LNCAP (cell line): ENCODE measurements around the gene RNF130.

Experiments
- TF ChIP-seq, protein P1 (sequence below): fragments of 450-650 bp; IDR thresholded peaks from 2 replicates; pipeline ENCODE4 v1.5.1; 2017; ENCODE audit warnings: mild to moderate bottlenecking

Gene RNF130

GRCh38 chr5:180116077-180116999, 44.8 kb upstream of the RNF130 start:
- TF ChIP-seq, protein P1, sequence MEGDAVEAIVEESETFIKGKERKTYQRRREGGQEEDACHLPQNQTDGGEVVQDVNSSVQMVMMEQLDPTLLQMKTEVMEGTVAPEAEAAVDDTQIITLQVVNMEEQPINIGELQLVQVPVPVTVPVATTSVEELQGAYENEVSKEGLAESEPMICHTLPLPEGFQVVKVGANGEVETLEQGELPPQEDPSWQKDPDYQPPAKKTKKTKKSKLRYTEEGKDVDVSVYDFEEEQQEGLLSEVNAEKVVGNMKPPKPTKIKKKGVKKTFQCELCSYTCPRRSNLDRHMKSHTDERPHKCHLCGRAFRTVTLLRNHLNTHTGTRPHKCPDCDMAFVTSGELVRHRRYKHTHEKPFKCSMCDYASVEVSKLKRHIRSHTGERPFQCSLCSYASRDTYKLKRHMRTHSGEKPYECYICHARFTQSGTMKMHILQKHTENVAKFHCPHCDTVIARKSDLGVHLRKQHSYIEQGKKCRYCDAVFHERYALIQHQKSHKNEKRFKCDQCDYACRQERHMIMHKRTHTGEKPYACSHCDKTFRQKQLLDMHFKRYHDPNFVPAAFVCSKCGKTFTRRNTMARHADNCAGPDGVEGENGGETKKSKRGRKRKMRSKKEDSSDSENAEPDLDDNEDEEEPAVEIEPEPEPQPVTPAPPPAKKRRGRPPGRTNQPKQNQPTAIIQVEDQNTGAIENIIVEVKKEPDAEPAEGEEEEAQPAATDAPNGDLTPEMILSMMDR: no peak

GRCh38 chr5:180115326-180116076, 43.9 kb upstream of the RNF130 start:
- TF ChIP-seq, protein P1: no peak

DNA sequence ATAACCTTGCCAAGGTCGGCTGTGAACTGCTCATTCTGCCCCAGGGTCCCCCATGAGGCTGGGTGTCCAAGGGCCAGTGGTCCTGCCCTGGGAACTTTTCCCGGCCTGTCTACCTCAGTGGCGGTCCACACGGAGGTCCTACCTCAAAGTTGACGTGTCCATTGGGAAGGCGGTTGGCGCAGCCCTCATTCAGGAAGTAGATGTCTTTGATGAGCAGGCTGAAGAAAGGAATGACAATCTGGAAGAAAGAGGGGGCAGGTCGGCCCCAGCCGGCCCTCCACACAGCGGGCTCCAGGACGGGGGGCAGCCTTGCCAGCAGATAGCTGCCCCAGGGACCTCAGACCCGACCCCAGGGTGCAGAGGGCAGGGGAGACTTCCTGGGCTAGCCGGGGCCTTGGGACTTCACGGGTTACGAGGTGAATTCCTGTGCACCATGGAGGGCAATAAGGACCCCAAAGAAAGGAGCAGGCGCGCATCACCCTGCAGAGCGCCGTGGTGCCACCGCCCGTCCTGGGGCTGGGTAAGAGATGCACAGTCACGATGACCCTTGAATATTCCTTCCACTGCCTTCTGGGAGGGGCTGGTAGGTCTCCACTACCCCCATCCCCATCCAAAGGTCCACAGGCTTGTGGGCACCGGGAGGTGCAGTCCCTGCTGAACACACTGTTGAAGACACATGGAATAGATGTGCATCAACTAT, 42.9 kb upstream of the RNF130 start:
- TF ChIP-seq, protein P1: no peak

DNA sequence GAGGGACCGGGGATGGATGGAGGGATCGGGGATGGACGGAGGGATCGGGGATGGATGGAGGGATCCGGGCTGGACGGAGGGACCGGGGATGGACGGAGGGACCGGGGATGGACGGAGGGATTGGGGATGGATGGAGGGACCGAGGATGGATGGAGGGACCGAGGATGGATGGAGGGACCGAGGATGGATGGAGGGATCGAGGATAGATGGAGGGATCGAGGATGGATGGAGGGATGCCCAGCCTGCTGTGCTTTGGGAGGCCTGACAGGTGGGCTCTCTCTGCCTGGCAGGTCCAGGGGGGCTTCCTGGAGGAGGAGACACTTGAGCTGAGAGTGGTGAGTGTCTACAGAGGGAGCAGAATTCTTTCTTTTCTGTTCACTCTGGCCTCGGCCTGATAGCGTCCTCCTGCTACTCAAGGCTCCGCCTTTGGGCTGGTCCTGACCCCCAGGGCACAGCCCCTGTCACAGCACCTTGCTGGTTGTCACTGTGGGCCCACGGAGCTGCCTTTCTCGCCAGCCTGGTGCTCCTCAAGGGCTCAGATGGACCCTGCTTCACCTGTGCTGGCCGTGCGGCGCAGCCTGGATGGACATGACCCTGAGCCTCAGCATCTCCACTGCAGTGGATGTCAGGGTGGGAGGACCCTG, 42.2 kb upstream of the RNF130 start:
- TF ChIP-seq, protein P1: no peak

DNA sequence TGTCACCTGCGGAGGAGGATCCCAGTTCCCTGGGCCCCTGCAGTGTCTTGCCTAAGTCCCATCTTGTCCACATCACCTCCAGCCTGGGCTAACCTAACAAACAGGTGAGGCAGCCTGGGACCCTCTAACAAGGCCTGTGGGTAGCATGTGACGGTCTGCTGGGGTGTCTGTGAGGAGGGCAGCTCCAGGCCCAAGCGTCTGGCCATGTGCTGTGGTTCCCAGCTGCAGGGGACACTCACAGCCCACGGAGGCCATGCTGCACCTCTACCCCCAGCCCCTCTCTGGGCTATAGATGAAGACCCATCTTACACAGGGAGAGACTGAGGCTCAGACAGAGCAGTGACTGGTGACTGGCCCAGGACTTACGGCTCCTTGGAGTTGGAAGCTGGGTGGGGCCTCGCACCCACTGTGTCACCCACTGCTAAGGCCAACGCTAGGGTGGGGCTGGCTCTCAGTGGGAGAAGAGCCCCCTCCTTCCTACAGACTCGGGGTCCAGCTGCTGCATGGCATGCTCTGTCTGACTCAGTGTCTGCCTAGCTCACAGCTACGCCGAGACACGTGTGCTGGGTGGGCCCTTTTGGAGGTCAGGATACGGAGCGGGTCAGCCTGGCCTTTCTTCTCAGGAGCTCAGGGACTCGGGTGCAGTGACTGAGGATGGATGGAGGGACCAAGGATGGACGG, 40.8 kb upstream of the RNF130 start:
- TF ChIP-seq, protein P1: no peak

DNA sequence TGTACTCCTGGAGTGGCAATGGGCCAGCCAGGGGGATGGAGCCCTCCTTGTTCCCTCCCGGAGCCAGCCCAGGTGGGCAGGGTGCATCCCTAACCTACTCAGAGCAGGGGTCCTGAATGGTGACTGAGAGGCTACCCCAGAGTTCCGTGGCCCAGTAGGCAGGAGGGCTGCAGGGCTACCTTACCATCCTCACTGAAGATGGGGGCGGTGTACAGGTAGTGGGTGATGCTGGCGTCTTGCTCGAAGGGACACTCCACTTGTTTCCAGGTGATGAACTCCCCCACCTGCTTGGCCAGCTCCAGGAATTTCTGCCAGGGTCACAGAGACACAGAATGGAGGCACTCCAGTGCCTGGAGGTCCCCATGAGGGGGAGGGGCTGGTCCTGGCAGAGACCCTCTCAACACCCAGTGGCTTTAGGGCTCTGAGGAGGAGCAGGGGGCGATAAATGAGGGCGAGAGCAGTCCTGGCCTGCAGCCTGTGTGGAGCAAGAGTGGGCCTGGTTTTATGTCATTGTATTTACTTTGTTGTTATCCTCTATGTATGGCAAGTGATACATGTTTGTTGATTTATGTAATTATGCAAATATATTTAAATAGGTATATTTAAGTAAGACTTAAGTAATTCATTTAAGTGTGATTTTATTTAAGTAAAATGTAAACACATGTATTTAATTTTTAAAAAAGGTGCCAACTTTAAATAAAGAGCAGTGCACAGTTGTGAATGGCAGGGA, 39.9 kb upstream of the RNF130 start:
- TF ChIP-seq, protein P1: no peak
